ENCODE measurements around the gene HAUS7.

The HAUS7 gene

DNA sequence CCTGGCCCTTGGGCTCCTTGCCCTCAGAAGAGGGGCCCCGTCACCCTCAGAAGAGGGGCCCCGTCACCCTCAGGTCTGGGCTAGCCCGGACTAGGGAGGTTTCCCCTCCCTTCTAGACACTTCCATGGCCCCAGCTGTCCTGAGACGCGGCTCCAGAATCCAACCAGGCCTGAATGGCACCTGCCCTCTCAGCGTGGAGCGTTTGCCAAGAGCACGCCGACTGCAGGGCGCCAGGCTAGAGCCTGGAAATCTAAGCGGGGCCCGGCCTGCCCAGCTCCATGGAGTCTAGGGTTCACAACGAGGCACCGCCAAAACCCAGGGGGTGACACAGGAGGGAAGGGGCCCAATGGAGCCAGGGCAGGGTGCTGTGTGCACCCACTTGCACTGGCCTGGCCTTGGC is 39.2 kb upstream of the HAUS7 start:
- H3K4me3 ChIP-seq (ENCODE audit: insufficient read depth in 1 of 2, low read depth in 1 of 2, low read length in 2 of 2): no peak overlapping the region
- WGBS: 90% methylated on average over 12 of the region's 14 CpGs

GRCh38 chrX:153507484-153508178 is 37.3 kb upstream of the HAUS7 start:
- no peak overlapping the region for H3K9ac ChIP-seq (ENCODE audit: low read length)
- peaks cover 0 to 6% of the 10 kb centered on the region in 2 experiments for H3K36me3 ChIP-seq (ENCODE audit: control insufficient read depth in 1 of 2, insufficient read depth in 2 of 2, low read depth in 1 of 2, low read length in 2 of 2)
- 33% methylated on average over 11 of the region's 19 CpGs for WGBS
- no peak overlapping the region for H4K91ac ChIP-seq (ENCODE audit: low read length)
- no peak overlapping the region for H3K4me2 ChIP-seq (ENCODE audit: low read length, poor library complexity, severe bottlenecking)
- H3K79me1 ChIP-seq (replicated peaks; ENCODE audit: low read length, poor library complexity, severe bottlenecking): no peaks in the 10 kb centered on the region
- DNase-seq: peak; percentile 53
- H2AK5ac ChIP-seq (ENCODE audit: low read length, severe bottlenecking): no peak overlapping the region
- no peak overlapping the region for H2BK12ac ChIP-seq (ENCODE audit: low read length in 2 of 2)
- H3K4me3 ChIP-seq (ENCODE audit: insufficient read depth in 1 of 2, low read depth in 1 of 2, low read length in 2 of 2): no peak overlapping the region
- H2BK120ac ChIP-seq (ENCODE audit: low read depth, low read length): no peak overlapping the region
- H3K4me1 ChIP-seq (ENCODE audit: control insufficient read depth, insufficient read depth, low read depth, low read length): peaks cover 14% of the 10 kb centered on the region
- H3K23ac ChIP-seq (ENCODE audit: low read length in 2 of 2): no peak overlapping the region
- no peak overlapping the region for H3K27ac ChIP-seq (ENCODE audit: low read length, poor library complexity, severe bottlenecking)
- no peak overlapping the region for H2AFZ ChIP-seq (ENCODE audit: low read depth, low read length)
- no peak overlapping the region for H2BK5ac ChIP-seq (ENCODE audit: low read depth, low read length, poor library complexity, severe bottlenecking)
- H3K14ac ChIP-seq (ENCODE audit: low read length in 2 of 2): no peak overlapping the region
- no peak overlapping the region for H3K4ac ChIP-seq (ENCODE audit: low read depth in 1 of 2, low read length in 2 of 2)
- no peak overlapping the region for H2BK15ac ChIP-seq (ENCODE audit: low read depth, poor library complexity, severe bottlenecking)
- no peak overlapping the region for H3K18ac ChIP-seq (ENCODE audit: low read depth in 1 of 2, low read length in 2 of 2)
- H3K27me3 ChIP-seq (ENCODE audit: control insufficient read depth in 1 of 2, insufficient read depth in 1 of 2, low read length in 2 of 2): peaks cover 0 to 30% of the 10 kb centered on the region in 2 experiments
- no peak overlapping the region for H4K8ac ChIP-seq (ENCODE audit: low read length)
- no peaks in the 10 kb centered on the region for H3K9me3 ChIP-seq (ENCODE audit: control insufficient read depth, low read length)

More for the DNA sequence above, 39.2 kb upstream of the HAUS7 start:
- Histone ChIP-seq H3K23ac (ENCODE audit: low read length in 2 of 2) (no peak overlapping the region), H3K18ac (ENCODE audit: low read depth in 1 of 2, low read length in 2 of 2) (no peak overlapping the region), H2BK12ac (ENCODE audit: low read length in 2 of 2) (no peak overlapping the region), H3K4me2 (ENCODE audit: low read length, poor library complexity, severe bottlenecking) (no peak overlapping the region), H3K27me3 (ENCODE audit: control insufficient read depth in 1 of 2, insufficient read depth in 1 of 2, low read length in 2 of 2) (peaks cover under 1 to 40% of the 10 kb centered on the region in 2 experiments), H3K79me1 (replicated peaks; ENCODE audit: low read length, poor library complexity, severe bottlenecking) (no peaks in the 10 kb centered on the region), H4K8ac (ENCODE audit: low read length) (no peak overlapping the region), H3K27ac (ENCODE audit: low read length, poor library complexity, severe bottlenecking) (no peak overlapping the region), H3K9me3 (ENCODE audit: control insufficient read depth, low read length) (no peaks in the 10 kb centered on the region), H2BK120ac (ENCODE audit: low read depth, low read length) (no peak overlapping the region), H2AK5ac (ENCODE audit: low read length, severe bottlenecking) (no peak overlapping the region), H3K9ac (ENCODE audit: low read length) (no peak overlapping the region), H3K14ac (ENCODE audit: low read length in 2 of 2) (no peak overlapping the region), H2BK5ac (ENCODE audit: low read depth, low read length, poor library complexity, severe bottlenecking) (no peak overlapping the region), H4K91ac (ENCODE audit: low read length) (no peak overlapping the region), H3K4ac (ENCODE audit: low read depth in 1 of 2, low read length in 2 of 2) (no peak overlapping the region), H2BK15ac (ENCODE audit: low read depth, poor library complexity, severe bottlenecking) (no peak overlapping the region), H3K36me3 (ENCODE audit: control insufficient read depth in 1 of 2, insufficient read depth in 2 of 2, low read depth in 1 of 2, low read length in 2 of 2) (peaks cover 0 to 4% of the 10 kb centered on the region in 2 experiments), H2AFZ (ENCODE audit: low read depth, low read length) (no peak overlapping the region), H3K4me1 (ENCODE audit: control insufficient read depth, insufficient read depth, low read depth, low read length) (peaks cover 14% of the 10 kb centered on the region)
- DNase-seq: no peak

GRCh38 chrX:153505361-153505760 is 35.0 kb upstream of the HAUS7 start:
- WGBS: 94% methylated on average over 13 of the region's 18 CpGs
- no peak for DNase-seq
- H3K9ac ChIP-seq (ENCODE audit: low read length): no peak overlapping the region
- H3K4ac ChIP-seq (ENCODE audit: low read depth in 1 of 2, low read length in 2 of 2): no peak overlapping the region
- no peak overlapping the region for H3K4me2 ChIP-seq (ENCODE audit: low read length, poor library complexity, severe bottlenecking)
- no peak overlapping the region for H3K18ac ChIP-seq (ENCODE audit: low read depth in 1 of 2, low read length in 2 of 2)
- H3K27me3 ChIP-seq (ENCODE audit: control insufficient read depth in 1 of 2, insufficient read depth in 1 of 2, low read length in 2 of 2): peaks cover 0 to 13% of the 10 kb centered on the region in 2 experiments
- peaks cover 6% of the 10 kb centered on the region for H3K4me1 ChIP-seq (ENCODE audit: control insufficient read depth, insufficient read depth, low read depth, low read length)
- H3K14ac ChIP-seq (ENCODE audit: low read length in 2 of 2): no peak overlapping the region
- peaks cover 0 to 6% of the 10 kb centered on the region in 2 experiments for H3K36me3 ChIP-seq (ENCODE audit: control insufficient read depth in 1 of 2, insufficient read depth in 2 of 2, low read depth in 1 of 2, low read length in 2 of 2)
- no peak overlapping the region for H4K8ac ChIP-seq (ENCODE audit: low read length)
- H2AK5ac ChIP-seq (ENCODE audit: low read length, severe bottlenecking): no peak overlapping the region
- no peak overlapping the region for H4K91ac ChIP-seq (ENCODE audit: low read length)
- no peak overlapping the region for H2BK15ac ChIP-seq (ENCODE audit: low read depth, poor library complexity, severe bottlenecking)
- no peaks in the 10 kb centered on the region for H3K79me1 ChIP-seq (replicated peaks; ENCODE audit: low read length, poor library complexity, severe bottlenecking)
- no peak overlapping the region for H3K27ac ChIP-seq (ENCODE audit: low read length, poor library complexity, severe bottlenecking)
- no peak overlapping the region for H2BK12ac ChIP-seq (ENCODE audit: low read length in 2 of 2)
- no peak overlapping the region for H2BK5ac ChIP-seq (ENCODE audit: low read depth, low read length, poor library complexity, severe bottlenecking)
- no peak overlapping the region for H2BK120ac ChIP-seq (ENCODE audit: low read depth, low read length)
- no peak overlapping the region for H3K23ac ChIP-seq (ENCODE audit: low read length in 2 of 2)
- no peak overlapping the region for H3K4me3 ChIP-seq (ENCODE audit: insufficient read depth in 1 of 2, low read depth in 1 of 2, low read length in 2 of 2)
- no peak overlapping the region for H2AFZ ChIP-seq (ENCODE audit: low read depth, low read length)
- H3K9me3 ChIP-seq (ENCODE audit: control insufficient read depth, low read length): no peaks in the 10 kb centered on the region

DNA sequence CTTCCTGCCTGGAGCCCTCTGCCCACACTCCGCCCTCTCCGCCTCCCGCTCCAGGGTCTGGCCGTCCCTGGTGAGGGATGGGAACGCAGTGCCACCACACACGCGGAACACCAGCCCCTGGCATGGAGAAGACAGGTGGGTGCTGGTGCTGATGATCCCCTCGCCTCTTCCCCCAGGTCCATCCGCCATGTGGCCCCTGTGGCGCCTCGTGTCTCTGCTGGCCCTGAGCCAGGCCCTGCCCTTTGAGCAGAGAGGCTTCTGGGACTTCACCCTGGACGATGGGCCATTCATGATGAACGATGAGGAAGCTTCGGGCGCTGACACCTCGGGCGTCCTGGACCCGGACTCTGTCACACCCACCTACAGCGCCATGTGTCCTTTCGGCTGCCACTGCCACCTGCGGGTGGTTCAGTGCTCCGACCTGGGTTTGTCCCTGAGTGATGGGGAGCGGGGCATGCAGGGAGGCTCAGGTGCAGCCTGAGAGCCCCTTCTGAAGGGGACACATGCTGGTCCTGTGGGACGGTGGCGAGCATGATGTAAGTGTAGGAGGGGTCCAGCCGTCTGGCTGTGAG is 34.2 kb upstream of the HAUS7 start:
- no peak overlapping the region for H3K14ac ChIP-seq (ENCODE audit: low read length in 2 of 2)
- H2AK5ac ChIP-seq (ENCODE audit: low read length, severe bottlenecking): no peak overlapping the region
- no peak overlapping the region for H3K4ac ChIP-seq (ENCODE audit: low read depth in 1 of 2, low read length in 2 of 2)
- WGBS: 89% methylated on average over 23 of the region's 26 CpGs
- H2AFZ ChIP-seq (ENCODE audit: low read depth, low read length): no peak overlapping the region
- peaks cover 0 to 5% of the 10 kb centered on the region in 2 experiments for H3K27me3 ChIP-seq (ENCODE audit: control insufficient read depth in 1 of 2, insufficient read depth in 1 of 2, low read length in 2 of 2)
- peak overlapping the region in 1 of 2 experiments; percentile 12 for H3K18ac ChIP-seq (ENCODE audit: low read depth in 1 of 2, low read length in 2 of 2)
- peak overlapping the region; percentile 15 for H4K91ac ChIP-seq (ENCODE audit: low read length)
- H2BK5ac ChIP-seq (ENCODE audit: low read depth, low read length, poor library complexity, severe bottlenecking): no peak overlapping the region
- no peak overlapping the region for H3K9ac ChIP-seq (ENCODE audit: low read length)
- H3K4me1 ChIP-seq (ENCODE audit: control insufficient read depth, insufficient read depth, low read depth, low read length): peaks cover 6% of the 10 kb centered on the region
- H2BK15ac ChIP-seq (ENCODE audit: low read depth, poor library complexity, severe bottlenecking): no peak overlapping the region
- no peak overlapping the region for H3K27ac ChIP-seq (ENCODE audit: low read length, poor library complexity, severe bottlenecking)
- no peaks in the 10 kb centered on the region for H3K79me1 ChIP-seq (replicated peaks; ENCODE audit: low read length, poor library complexity, severe bottlenecking)
- no peak overlapping the region for H4K8ac ChIP-seq (ENCODE audit: low read length)
- peaks cover 0 to 6% of the 10 kb centered on the region in 2 experiments for H3K36me3 ChIP-seq (ENCODE audit: control insufficient read depth in 1 of 2, insufficient read depth in 2 of 2, low read depth in 1 of 2, low read length in 2 of 2)
- no peak overlapping the region for H2BK120ac ChIP-seq (ENCODE audit: low read depth, low read length)
- no peak overlapping the region for H2BK12ac ChIP-seq (ENCODE audit: low read length in 2 of 2)
- no peak overlapping the region for H3K4me2 ChIP-seq (ENCODE audit: low read length, poor library complexity, severe bottlenecking)
- H3K23ac ChIP-seq (ENCODE audit: low read length in 2 of 2): no peak overlapping the region
- no peaks in the 10 kb centered on the region for H3K9me3 ChIP-seq (ENCODE audit: control insufficient read depth, low read length)
- H3K4me3 ChIP-seq (ENCODE audit: insufficient read depth in 1 of 2, low read depth in 1 of 2, low read length in 2 of 2): no peak overlapping the region
- no peak for DNase-seq

Data from mesenchymal stem cell (in vitro differentiated cells and primary cell).